HFFc6 (cell line): Measurements from ENCODE around the gene ERG. TPM values are rescaled to one million over a fixed set of nuclear protein-coding genes. Genes with fewer than 3 reads are reported as not detected.

Experiments used
- DNase-seq: peaks from one replicate; pipeline ENCODE4 v3.0.0-alpha.2; 2018
- H3K27ac Mint-ChIP-seq: 2 replicates; pipeline ENCODE4 v1.8.0; 2020; ENCODE audit warnings: mild to moderate bottlenecking, mixed read lengths
- H3K27me3 Mint-ChIP-seq: 2 replicates; pipeline ENCODE4 v1.8.0; 2021; ENCODE audit warnings: mild to moderate bottlenecking, moderate library complexity, mixed read lengths; ENCODE audit not compliant: insufficient read depth
- H3K36me3 Mint-ChIP-seq: 2 replicates; pipeline ENCODE4 v1.8.0; 2021; ENCODE audit warnings: low read depth, mixed read lengths
- H3K4me1 Mint-ChIP-seq: 2 replicates; pipeline ENCODE4 v1.8.0; 2020; ENCODE audit warnings: low read depth, mixed read lengths
- H3K4me3 Mint-ChIP-seq: 2 replicates; pipeline ENCODE4 v1.8.0; 2020; ENCODE audit warnings: mild to moderate bottlenecking, moderate library complexity, mixed read lengths
- H3K9me3 Mint-ChIP-seq: 2 replicates; pipeline ENCODE4 v1.8.0; 2020; ENCODE audit warnings: mild to moderate bottlenecking, mixed read lengths
- total RNA-seq, 6 experiments: library from RNA; stranded (reverse); fragmentation: NEBNext Ultra II Directional; extraction: Animal tissue kit (Norgen Biotek cat#: 25700); gene quantifications; 2 replicates in 1 of 6; 3 replicates in 5 of 6; pipeline ENCODE4 v1.2.3, GENCODE V29; 2021
- TF ChIP-seq, protein P1 (sequence below): fragments of 200-600 bp; sonication (generic); IDR thresholded peaks from 2 replicates; pipeline ENCODE4 v1.5.0; 2021; ENCODE audit warnings: antibody characterized with exemption, mild to moderate bottlenecking

The ERG gene
- total RNA-seq, 6 experiments from 2014 or later = not detected

DNA sequence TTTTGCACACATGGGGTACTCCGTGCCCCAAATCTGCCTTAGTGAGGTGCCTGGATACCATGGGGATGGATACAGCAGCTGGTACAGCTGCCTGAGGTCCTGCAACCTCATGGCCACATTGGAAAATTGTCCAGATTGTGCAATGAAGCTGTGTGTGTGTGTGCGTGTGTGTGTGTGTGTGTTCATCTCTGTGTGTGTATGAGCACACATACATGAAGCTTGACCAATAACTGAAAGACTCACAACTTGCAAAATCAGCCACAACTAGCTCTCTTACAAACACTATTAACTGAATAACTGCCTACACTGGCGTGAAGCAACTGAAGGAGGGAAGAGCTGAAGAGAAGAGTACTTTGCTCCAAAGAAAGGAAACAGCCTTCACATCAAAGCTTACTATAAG lies 78.1 kb downstream of the ERG start:
- H3K4me1 Mint-ChIP-seq = no peaks in the 10 kb centered on the region
- H3K9me3 Mint-ChIP-seq = no peaks in the 10 kb centered on the region

GRCh38 chr21:38417726-38418125 lies 80.6 kb downstream of the ERG start:
- H3K27me3 Mint-ChIP-seq = peaks cover 42% of the 10 kb centered on the region

More for the DNA sequence above, 78.1 kb downstream of the ERG start:
- Mint-ChIP-seq H3K4me3 (no peak overlapping the region), H3K27me3 (peaks cover 53% of the 10 kb centered on the region), H3K27ac (no peak overlapping the region), H3K36me3 (no peaks in the 10 kb centered on the region)
- no peak for DNase-seq
- TF ChIP-seq, protein P1, sequence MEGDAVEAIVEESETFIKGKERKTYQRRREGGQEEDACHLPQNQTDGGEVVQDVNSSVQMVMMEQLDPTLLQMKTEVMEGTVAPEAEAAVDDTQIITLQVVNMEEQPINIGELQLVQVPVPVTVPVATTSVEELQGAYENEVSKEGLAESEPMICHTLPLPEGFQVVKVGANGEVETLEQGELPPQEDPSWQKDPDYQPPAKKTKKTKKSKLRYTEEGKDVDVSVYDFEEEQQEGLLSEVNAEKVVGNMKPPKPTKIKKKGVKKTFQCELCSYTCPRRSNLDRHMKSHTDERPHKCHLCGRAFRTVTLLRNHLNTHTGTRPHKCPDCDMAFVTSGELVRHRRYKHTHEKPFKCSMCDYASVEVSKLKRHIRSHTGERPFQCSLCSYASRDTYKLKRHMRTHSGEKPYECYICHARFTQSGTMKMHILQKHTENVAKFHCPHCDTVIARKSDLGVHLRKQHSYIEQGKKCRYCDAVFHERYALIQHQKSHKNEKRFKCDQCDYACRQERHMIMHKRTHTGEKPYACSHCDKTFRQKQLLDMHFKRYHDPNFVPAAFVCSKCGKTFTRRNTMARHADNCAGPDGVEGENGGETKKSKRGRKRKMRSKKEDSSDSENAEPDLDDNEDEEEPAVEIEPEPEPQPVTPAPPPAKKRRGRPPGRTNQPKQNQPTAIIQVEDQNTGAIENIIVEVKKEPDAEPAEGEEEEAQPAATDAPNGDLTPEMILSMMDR = no peak

DNA sequence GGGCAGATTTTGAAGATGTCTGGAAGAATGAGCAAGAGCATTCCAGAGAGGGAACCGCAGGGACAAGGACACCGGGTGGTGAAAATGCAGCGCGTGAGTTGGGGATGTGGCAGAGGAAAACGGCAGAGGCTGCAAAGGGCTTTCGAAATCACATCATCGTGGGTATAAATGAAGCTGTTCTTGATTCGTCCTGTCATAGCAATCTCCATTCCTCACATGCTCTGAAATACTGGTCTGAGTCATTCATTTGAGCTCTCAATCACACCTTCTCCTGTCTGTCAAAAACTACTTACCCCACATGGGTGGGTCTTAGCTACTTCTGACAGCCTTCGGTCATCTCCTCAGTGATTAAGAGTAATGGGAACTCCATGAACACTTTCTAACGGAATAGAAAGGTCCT lies 81.5 kb downstream of the ERG start:
- no peak for DNase-seq
- H3K36me3 Mint-ChIP-seq = no peaks in the 10 kb centered on the region
- H3K4me1 Mint-ChIP-seq = no peaks in the 10 kb centered on the region
- H3K9me3 Mint-ChIP-seq = no peaks in the 10 kb centered on the region
- H3K27ac Mint-ChIP-seq = no peak overlapping the region
- TF ChIP-seq, protein P1 = no peak
- no peak overlapping the region for H3K4me3 Mint-ChIP-seq
- H3K27me3 Mint-ChIP-seq = peaks cover 36% of the 10 kb centered on the region

More at GRCh38 chr21:38417726-38418125, 80.6 kb downstream of the ERG start:
- DNase-seq = no peak
- Mint-ChIP-seq H3K4me3 (no peak overlapping the region), H3K9me3 (no peaks in the 10 kb centered on the region), H3K36me3 (no peaks in the 10 kb centered on the region), H3K27ac (no peak overlapping the region), H3K4me1 (no peaks in the 10 kb centered on the region)
- TF ChIP-seq, protein P1 = no peak

DNA sequence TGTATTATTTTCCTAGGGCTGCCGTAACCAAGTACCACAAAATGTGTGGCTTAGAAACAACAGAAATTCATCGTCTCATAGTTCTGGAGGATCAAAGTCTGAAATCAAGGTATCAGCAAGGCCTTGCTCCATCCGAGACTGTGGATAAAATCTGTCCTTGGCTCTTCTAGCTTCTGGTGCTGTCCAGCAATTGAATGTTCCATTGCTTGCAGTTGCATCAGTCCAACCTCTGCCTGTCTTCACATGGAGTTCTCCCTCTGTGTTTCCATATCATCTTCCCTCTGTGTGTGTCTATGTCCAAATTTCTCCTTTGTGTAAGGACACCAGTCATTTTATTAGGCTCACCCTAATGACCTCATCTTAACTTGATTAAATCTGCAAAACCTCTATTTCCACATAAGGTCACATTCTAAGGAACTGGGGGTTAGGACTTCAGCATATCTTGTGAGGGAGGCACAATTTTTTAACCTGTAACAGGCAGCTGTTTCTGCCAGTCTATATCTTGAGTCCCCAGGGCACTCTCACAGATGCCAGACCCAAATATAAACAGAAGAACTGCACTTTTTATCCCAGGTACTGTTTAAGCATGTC lies 84.2 kb downstream of the ERG start:
- H3K27ac Mint-ChIP-seq = no peak overlapping the region
- H3K4me3 Mint-ChIP-seq = no peak overlapping the region
- peaks cover 22% of the 10 kb centered on the region for H3K27me3 Mint-ChIP-seq
- TF ChIP-seq, protein P1 = no peak
- DNase-seq = no peak
- no peaks in the 10 kb centered on the region for H3K9me3 Mint-ChIP-seq
- H3K36me3 Mint-ChIP-seq = no peaks in the 10 kb centered on the region
- H3K4me1 Mint-ChIP-seq = no peaks in the 10 kb centered on the region

- Mint-ChIP-seq H3K9me3 (no peaks in the 10 kb centered on the region), H3K27me3 (peaks cover 24% of the 10 kb centered on the region), H3K4me1 (no peaks in the 10 kb centered on the region), H3K36me3 (no peaks in the 10 kb centered on the region), H3K4me3 (no peak overlapping the region), H3K27ac (no peak overlapping the region)
- TF ChIP-seq, protein P1 = no peak
- no peak for DNase-seq
These were observed 87.8 kb downstream of the ERG start for GRCh38 chr21:38410466-38410865.
